Fibroblast of skin of left biceps (primary cell): ENCODE results near the gene XIRP2.

Experiments used
- DNase-seq, 2 experiments: peaks; one replicate each; pipeline ENCODE4 v3.0.0-alpha.2; 2013; ENCODE audit warnings: low read depth in 2 of 2

The XIRP2 gene

GRCh38 chr2:167292430-167293171 is 404.3 kb downstream of the XIRP2 start, which contains the start of gene B3GALT1:
Gene B3GALT1 (plus strand): TSS chr2:167293001.
- DNase-seq: peak; percentile 65 to 70

GRCh38 chr2:167293172-167293781 is 405.0 kb downstream of the XIRP2 start:
- DNase-seq: no peak

- DNase-seq: no peak
Observed at GRCh38 chr2:167293943-167294775, 405.9 kb downstream of the XIRP2 start.

GRCh38 chr2:167294776-167295140 is 406.5 kb downstream of the XIRP2 start:
- no peak for DNase-seq

GRCh38 chr2:167297292-167297691 is 409.0 kb downstream of the XIRP2 start:
- DNase-seq: no peak

GRCh38 chr2:167298017-167298416 is 409.7 kb downstream of the XIRP2 start:
- no peak for DNase-seq
